VCaP (cell line): ENCODE data around the gene PERP.

Experiments used
- H3K27ac ChIP-seq: fragments of 450-650 bp; 2 replicates; pipeline ENCODE4 v1.5.1; 2017
- TF ChIP-seq, protein P1 (sequence below): fragments of 450-650 bp; conservative IDR thresholded peaks from 2 replicates; pipeline ENCODE4 v1.5.1; 2017; ENCODE audit warnings: mild to moderate bottlenecking, moderate library complexity

PERP gene

DNA sequence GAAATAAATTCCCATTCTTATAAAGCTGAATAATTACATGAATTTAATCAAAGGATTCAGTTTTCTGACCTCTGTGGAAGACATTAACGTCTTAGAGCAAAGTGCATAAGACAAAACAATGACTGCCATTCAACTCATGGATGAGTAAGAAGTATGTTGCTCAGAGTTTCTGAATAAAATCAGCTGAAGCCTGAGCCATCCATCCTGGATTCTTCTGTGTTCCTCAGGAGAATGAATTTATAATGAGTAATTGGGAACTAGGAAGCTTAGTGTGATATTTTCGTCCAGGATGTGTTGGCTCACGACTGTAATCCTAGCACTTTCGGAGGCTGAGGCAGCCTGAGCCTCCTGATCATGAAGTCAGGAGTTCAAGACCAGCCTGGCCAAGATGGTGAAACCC, 62.8 kb downstream of the PERP start:
- TF ChIP-seq, protein P1, sequence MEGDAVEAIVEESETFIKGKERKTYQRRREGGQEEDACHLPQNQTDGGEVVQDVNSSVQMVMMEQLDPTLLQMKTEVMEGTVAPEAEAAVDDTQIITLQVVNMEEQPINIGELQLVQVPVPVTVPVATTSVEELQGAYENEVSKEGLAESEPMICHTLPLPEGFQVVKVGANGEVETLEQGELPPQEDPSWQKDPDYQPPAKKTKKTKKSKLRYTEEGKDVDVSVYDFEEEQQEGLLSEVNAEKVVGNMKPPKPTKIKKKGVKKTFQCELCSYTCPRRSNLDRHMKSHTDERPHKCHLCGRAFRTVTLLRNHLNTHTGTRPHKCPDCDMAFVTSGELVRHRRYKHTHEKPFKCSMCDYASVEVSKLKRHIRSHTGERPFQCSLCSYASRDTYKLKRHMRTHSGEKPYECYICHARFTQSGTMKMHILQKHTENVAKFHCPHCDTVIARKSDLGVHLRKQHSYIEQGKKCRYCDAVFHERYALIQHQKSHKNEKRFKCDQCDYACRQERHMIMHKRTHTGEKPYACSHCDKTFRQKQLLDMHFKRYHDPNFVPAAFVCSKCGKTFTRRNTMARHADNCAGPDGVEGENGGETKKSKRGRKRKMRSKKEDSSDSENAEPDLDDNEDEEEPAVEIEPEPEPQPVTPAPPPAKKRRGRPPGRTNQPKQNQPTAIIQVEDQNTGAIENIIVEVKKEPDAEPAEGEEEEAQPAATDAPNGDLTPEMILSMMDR: no peak
- no peak overlapping the region for H3K27ac ChIP-seq
